Measurements from ENCODE around the gene SNRPD1.
"Not testable (repeated sequence)": the region's sequence is repeated elsewhere in the genome, so short reads cannot be mapped to it uniquely, and the experiment has no call there.

SNRPD1 gene

DNA sequence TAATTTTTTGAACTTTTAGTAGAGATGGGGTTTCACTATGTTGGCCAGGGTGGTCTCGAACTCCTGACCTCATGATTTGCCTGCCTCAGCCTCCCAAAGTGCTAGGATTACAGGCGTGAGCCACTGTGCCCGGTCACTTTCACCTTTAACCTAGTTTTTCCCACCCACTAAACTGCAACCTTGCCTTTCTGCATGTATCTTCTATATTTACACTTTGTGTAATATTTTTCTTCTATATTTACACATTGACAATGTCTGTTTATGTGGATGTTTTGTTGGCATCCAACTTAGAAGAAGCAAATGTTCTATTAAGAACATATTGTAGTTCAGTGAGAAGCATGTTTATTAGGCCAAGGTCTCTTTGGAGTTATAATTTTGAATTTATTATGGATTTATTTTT is 26.7 kb downstream of the SNRPD1 start:
- DNase-seq, result no peak

DNA sequence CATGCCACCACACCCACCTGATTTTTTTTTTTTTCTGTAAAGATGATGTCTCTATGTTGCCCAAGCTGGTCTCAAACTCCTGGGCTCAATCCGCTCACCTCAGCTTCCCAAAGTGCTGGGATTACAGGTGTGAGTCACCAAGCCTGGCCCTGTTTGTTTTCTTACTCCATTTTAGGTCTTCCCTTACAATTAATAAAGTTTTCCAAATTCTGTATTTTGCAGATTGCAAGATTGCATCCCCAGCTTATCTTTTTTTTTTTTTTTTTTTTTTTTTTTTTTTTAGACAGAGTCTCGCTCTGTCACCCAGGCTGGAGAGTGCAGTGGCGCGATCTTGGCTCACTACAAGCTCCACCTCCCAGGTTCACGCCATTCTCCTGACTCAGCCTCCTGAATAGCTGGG is 28.3 kb downstream of the SNRPD1 start:
- DNase-seq, result not testable (repeated sequence)

DNA sequence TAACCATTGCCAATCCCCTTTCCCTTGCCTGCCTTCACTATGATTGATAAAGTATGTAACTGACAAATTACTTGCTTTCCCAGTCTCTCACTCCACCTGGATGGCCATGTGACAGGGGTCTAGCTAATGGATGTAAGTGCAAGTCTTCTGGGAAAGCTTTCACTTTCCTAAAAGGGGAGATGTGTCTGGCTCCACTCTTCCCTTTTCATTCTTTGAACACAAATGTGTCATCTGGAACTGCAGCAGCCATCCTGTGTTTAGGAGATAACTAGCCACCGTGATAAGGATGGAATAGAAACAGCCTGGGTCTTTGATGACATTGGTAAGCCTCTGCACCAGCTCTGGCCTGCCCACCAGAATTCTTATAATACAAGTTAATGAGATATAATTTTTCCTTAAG is 38.2 kb downstream of the SNRPD1 start:
- DNase-seq, result no peak

DNA sequence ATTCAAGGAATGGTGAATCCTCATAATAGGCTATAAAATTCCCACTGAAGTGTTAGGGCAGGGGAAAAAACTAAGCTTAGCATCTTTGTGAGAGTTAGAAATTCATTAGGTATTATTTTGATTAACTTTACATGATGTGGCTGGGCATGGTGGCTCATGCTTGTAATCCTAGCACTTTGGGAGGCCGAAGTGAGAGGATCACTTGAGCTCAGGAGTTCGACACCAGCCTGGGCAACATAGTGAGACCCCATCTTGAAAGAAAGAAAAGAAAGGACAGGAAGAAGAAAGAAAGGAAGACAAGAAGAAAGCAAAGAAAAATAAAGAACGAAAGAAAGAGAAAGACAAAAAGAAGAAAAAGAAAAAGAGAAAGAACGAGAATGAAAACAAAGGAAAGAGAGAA is 40.0 kb downstream of the SNRPD1 start:
- no peak for DNase-seq

DNA sequence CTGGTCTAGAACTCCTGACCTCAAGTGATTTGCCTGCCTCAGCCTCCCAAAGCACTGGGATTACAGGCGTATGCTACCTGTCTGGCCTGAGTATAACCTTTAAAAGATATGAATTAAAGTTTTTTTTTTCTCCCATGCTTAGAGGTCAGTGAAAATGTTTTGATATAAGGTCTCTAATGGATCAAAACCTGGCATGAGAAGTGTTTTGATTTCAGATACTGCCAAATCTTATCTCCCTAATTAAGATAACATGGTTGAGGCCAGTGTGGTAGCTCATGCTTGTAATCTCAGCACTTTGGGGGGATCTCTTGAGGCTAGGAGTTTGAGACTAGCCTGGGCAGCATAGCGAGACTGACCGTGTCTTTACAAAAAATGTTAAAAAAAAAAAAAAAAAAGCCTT is 41.2 kb downstream of the SNRPD1 start:
- DNase-seq, result no peak

DNA sequence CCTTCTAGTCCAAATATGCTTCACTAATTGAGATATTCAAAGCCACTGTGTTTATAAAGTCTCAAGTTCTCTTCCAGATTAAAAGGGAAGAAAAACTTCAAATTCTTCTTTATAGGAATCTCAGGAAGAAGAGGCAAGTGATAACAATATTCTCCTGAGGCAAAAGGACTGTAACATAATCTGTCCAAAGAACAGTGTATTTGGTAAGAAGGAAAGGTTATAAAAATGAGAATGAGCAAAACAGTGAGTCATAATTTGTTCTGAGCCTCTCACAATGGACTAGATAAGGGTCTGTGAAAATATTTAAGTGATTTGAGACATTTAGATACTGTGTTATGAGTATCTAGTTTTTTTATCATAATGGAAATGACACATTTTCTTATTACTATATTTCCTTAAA is 44.3 kb downstream of the SNRPD1 start:
- DNase-seq, result no peak

DNA sequence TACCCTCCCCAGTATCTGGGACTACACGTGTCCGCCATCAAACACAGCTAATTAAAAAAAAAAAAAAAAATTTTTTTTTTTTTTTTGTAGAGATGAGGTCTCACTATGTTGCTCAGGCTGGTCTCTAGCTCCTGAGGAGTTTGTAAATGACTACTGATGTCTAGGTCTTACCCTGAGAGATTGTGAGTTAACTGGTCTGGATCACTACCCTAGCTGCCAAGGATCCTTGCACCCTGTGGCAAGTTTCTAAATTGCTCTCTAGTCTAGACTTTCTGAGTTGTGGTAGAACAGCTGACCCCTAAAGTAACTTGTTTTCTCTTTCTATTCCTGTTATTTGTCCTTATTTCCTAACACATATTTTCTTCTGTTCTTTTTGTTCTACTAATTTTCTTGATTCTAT is 48.0 kb downstream of the SNRPD1 start:
- DNase-seq, result no peak

DNA sequence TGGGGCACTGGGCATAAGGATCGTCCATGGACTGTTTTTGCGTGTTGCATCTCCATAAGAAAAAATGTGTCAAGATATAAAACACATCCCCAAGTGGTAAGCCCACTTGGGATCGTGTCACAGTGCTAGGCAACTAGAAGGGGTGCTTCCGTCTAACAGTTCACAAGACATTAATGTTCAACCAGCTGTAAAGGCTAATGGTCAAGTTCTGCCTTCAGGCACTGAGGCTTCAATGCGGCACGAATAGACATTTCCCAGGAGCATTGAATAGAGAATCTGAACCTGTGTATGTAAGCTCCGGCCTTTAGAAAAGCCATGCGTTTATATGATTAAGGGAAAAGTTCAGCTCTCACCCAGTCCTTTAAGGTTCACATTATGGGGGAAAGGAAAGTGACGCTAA is 50.5 kb downstream of the SNRPD1 start:
- DNase-seq, result no peak

DNA sequence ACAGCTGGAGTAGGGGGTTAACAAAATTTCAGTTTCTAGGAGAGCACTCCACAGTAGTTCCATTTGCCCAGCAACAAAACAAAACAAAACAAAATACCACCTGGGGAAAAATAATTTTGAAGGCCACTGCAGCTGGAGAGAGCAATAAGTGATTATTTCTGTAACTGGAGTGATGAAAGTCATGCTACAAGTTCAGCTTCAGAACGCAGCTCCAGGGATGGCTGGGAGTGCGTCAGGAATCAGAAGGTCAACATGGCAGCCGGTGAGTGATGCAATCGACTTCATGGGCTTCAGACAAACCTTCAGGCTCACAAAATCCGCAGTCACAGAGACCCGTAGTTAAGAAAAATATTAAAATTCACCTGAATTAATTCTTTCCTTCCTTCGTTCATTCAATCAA is 51.5 kb downstream of the SNRPD1 start:
- peak; percentile 2 for DNase-seq

DNA sequence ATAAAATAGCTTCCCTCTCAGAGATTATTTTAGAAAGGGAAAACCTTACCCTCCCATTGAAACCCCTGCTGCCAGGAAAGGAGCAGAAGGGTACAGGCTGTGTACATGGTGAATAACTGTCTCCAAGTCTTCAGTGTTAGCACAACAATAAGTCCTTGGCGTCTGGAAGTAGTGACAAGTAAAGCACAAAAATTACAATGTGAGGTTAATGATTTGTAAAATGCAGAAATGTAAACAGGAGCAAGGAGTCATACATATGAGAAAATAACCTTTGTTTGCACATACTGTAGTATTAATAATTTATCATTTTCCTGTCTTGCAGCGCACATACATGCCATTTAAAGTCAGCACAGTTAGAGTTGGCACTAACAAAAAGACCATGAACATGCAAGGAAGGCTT is 52.0 kb downstream of the SNRPD1 start:
- DNase-seq, result peak; percentile 22

DNA sequence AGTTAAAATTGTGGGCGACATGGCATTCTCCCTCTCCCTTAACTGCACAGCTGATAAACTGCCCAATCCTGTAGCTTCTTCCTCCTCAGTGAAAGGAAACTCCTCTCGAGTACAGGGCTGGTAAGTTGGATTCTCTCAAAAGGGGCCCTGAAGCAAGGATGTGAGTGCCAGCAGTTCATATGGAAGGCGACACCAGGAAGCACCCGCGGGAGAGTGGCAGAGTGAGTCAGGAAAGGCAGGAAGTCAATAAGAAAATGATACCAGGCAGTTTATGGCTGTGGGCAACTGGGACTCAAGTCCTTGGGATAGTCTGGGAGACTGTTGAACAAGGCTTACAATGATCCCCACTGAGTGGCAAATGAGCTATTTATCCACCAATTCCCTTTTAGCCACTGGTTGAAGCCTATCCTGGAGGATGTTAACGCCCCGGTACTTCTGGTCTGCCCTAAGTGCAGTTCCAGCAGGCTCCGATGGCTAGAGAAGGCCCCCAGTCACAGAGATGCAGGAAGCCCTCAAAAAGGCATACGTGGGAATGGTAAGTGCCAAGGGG is 57.7 kb downstream of the SNRPD1 start:
- peak; percentile 34 for DNase-seq

DNA sequence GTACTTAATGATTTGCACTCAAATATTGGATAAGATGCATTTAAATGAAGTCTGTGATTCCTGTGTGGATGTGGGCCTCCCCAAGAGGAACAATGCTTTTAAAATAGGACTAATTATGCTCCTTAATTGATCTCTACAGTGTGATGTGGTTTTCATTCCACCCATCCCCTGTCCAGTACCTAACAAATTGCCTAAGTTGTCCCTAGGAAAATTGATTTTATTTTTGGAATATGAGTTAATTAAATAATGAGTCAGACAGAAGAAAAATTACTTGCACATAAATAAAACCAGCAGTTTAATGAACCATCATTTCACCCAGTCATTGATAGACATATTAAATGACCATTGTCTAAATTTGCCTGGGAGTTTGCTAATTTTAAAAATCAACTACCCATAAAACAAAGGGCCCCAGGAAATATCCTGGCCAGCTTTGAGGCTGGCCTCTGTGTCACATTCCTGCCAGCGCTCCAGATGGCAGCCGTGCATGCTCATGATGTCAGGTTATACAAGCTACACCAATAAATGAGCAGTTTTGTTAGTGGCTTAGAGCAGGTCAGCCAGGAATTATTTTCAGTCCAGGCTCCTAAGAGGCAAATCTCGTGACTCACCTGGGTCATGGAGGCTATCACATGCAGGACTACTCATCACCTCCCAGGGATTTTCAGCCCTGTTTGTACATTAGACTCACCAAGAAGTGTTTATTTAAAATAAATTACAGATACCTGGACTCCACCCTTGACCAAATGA is 60.6 kb downstream of the SNRPD1 start:
- peak; percentile 28 for DNase-seq

DNA sequence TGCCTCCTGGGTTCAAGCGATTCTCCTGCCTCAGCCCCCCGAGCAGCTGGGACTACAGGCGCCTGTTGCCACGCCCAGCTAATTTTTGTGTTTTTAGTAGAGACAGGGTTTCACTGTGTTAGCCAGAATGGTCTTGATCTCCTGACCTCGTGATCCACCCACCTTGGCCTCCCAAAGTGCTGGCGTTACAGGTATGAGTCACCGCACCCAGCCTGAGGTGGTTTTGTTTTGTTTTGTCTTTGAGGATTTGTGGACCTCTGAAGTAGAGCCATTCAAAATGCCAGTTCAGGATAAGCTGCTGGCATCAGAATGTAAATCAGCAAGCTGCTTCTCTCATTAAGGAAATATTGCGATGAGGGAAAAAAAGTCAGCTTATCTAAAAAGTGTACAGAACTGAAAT is 63.2 kb downstream of the SNRPD1 start:
- peak; percentile 1 for DNase-seq

DNA sequence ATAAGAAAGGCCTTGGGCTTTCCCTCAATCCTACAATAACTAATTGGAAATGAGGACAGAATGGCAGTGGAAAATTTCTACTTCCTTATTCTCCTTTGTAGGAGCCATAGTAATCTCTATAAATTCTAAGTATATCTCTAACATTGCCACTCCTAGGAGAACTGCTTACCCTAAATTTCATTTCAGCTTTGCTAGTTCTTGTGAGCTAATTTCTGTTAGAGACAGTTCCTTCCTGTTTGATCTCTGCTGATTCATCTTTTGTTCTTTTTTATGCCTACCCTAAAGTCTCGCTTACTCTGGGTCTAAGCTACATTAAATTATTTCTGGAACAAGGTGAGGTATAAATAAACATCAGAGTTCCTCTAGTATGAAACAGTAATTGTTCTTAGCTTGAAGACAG is 66.7 kb downstream of the SNRPD1 start:
- no peak for DNase-seq

DNA sequence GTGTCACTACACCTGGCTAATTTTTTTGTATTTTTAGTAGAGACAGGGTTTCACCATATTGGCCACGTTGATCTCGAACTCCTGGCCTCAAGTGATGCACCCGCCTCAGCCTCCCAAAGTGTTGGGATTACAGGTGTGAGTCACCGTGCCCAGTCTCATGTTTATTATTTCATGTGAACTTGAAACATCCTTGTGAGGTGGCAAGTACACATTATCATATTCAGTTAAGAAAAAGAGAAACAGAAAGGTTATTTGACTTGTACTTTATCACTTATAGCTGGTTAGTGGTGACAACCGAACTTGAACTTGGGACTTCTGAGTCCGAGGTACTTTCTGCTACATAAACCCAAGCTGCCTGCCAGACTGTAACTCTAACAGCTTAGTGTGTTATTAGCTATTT is 68.0 kb downstream of the SNRPD1 start:
- DNase-seq, result no peak

DNA sequence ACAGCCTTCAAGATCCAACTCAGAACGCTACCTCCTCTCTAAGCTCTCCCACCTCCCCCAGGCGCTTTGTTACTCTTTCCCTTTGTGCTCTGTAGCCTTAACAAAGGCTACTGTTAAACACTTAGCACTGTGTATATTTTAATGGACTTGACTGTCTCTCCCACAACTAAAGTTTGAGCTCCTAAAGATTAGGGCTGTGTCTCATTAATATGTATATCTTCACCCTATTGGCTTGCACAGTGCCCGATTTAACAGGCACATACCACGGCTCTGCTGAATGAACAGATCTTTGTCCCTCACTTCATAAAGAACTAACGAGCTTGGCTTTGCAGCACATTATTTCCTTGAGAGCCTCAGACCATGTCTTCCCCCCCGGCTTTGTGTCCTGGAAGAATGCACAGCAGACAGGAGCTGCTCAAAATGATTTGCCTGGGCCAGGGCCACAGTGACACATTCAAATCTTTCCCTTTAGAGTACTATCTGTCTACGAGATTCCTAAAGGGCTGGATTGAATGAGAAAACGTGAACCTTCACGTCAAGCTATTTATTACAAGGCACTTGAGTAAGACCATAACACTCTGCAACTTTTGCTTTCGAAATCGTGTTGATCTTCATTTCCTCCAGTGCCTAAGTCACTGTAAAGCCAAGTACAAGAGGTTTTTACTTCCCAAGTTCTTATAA is 70.4 kb downstream of the SNRPD1 start:
- no peak for DNase-seq
